HepG2 (cell line): ENCODE data around the gene CCDC57. TPM values are rescaled to one million over a fixed set of nuclear protein-coding genes. Genes with fewer than 3 reads are reported as not detected.

Experiments
- DNMT3B ChIP-seq: conservative IDR thresholded peaks from 2 replicates; pipeline ENCODE4 v1.6.1; 2016; ENCODE audit warnings: missing biosample characterization, control low read depth
- HDAC1 ChIP-seq: sonication (generic); formaldehyde crosslinking; IDR thresholded peaks from 2 replicates; pipeline ENCODE4 v1.5.1; 2020; ENCODE audit warnings: mild to moderate bottlenecking, missing genetic modification reagents
- HMGA1 ChIP-seq: sonication (generic); formaldehyde crosslinking; conservative IDR thresholded peaks from 2 replicates; pipeline ENCODE4 v1.4.0; 2020; ENCODE audit warnings: missing genetic modification reagents
- HOXA7 ChIP-seq: sonication (generic); formaldehyde crosslinking; IDR thresholded peaks from 2 replicates; pipeline ENCODE4 v1.8.1; 2022; ENCODE audit warnings: mild to moderate bottlenecking, missing genetic modification reagents, moderate library complexity
- SSRP1 ChIP-seq: IDR thresholded peaks from 2 replicates; pipeline ENCODE4 v1.6.1; 2016; ENCODE audit warnings: control low read depth
- ZBTB7B ChIP-seq: sonication (generic); formaldehyde crosslinking; IDR thresholded peaks from 2 replicates; pipeline ENCODE4 v1.4.0; 2020; ENCODE audit warnings: missing genetic modification reagents
- ZFP62 ChIP-seq: sonication (generic); formaldehyde crosslinking; IDR thresholded peaks from 2 replicates; pipeline ENCODE4 v1.4.0; 2020; ENCODE audit warnings: missing genetic modification reagents
- ZNF225 ChIP-seq: sonication (generic); formaldehyde crosslinking; IDR thresholded peaks from 2 replicates; pipeline ENCODE4 v1.4.0; 2020; ENCODE audit warnings: mild to moderate bottlenecking, missing genetic modification reagents
- ZNF558 ChIP-seq: sonication (generic); formaldehyde crosslinking; IDR thresholded peaks from 2 replicates; pipeline ENCODE4 v1.9.0; 2022; ENCODE audit warnings: mild to moderate bottlenecking, missing genetic modification reagents, borderline replicate concordance
- ZNF724P ChIP-seq: sonication (generic); formaldehyde crosslinking; IDR thresholded peaks from 2 replicates; pipeline ENCODE4 v1.8.0; 2022; ENCODE audit warnings: missing genetic modification reagents, borderline replicate concordance
- ZNF768 ChIP-seq: sonication (generic); formaldehyde crosslinking; IDR thresholded peaks from 2 replicates; pipeline ENCODE4 v1.4.0; 2020; ENCODE audit warnings: missing genetic modification reagents
- polyA plus RNA-seq, 8 experiments: library from polyadenylated mRNA; depleted of rRNA in 3 of 8; stranded (reverse) in 7 of 8; unstranded in 1 of 8; fragments of >200 nt; fragmentation: Illumina TruSeq in 4 of 8; extraction: Trizol in 4 of 8; gene quantifications; 2 replicates each; pipeline versions ENCODE4 v1.2.1 to v1.2.3, GENCODE V29; 2011 to 2016; ENCODE audit warnings: low read depth in 4 of 8, missing spikeins in 1 of 8, mixed read lengths in 1 of 8; ENCODE audit not compliant: insufficient read depth in 1 of 8
- total RNA-seq, 5 experiments: library from RNA; depleted of rRNA; stranded (reverse); fragments of >200 nt; fragmentation: Illumina TruSeq; extraction: Trizol; gene quantifications; 2 replicates each; pipeline ENCODE4 v1.2.3, GENCODE V29; 2016; ENCODE audit warnings: low read depth in 1 of 5
- TF ChIP-seq, protein P1 (sequence below): sonication (generic); formaldehyde crosslinking; conservative IDR thresholded peaks from 2 replicates; pipeline ENCODE4 v1.4.0; 2020; ENCODE audit warnings: missing genetic modification reagents
- TF ChIP-seq, protein P2 (sequence below): IDR thresholded peaks from 2 replicates; pipeline ENCODE4 v1.6.1; 2016; ENCODE audit warnings: low read depth, control low read depth
- TF ChIP-seq, protein P3 (sequence below): sonication (generic); formaldehyde crosslinking; IDR thresholded peaks from 2 replicates; pipeline ENCODE4 v1.9.0; 2022; ENCODE audit warnings: low read depth, missing genetic modification reagents
- TF ChIP-seq, protein P4 (sequence below): sonication (generic); formaldehyde crosslinking; IDR thresholded peaks from 2 replicates; pipeline ENCODE4 v1.5.1; 2020; ENCODE audit warnings: missing genetic modification reagents, mild to moderate bottlenecking, borderline replicate concordance
- TF ChIP-seq, protein P5 (sequence below): sonication (generic); formaldehyde crosslinking; IDR thresholded peaks from 2 replicates; pipeline ENCODE4 v1.4.0; 2020; ENCODE audit warnings: missing genetic modification reagents, borderline replicate concordance
- TF ChIP-seq, protein P6 (sequence below): sonication (generic); formaldehyde crosslinking; IDR thresholded peaks from 2 replicates; pipeline ENCODE4 v1.4.0; 2020; ENCODE audit warnings: missing genetic modification reagents; ENCODE audit errors: not compliant biosample characterization
- TF ChIP-seq, protein P7 (sequence below): conservative IDR thresholded peaks from 2 replicates; pipeline ENCODE4 v1.6.1; 2018; ENCODE audit warnings: missing genetic modification reagents

CCDC57 gene
- total and polyA plus RNA-seq, 2 of the 13 experiments (the other 11 are each of a cell fraction or from before 2014, with no cell fraction given), result 59.3 to 59.9 TPM

DNA sequence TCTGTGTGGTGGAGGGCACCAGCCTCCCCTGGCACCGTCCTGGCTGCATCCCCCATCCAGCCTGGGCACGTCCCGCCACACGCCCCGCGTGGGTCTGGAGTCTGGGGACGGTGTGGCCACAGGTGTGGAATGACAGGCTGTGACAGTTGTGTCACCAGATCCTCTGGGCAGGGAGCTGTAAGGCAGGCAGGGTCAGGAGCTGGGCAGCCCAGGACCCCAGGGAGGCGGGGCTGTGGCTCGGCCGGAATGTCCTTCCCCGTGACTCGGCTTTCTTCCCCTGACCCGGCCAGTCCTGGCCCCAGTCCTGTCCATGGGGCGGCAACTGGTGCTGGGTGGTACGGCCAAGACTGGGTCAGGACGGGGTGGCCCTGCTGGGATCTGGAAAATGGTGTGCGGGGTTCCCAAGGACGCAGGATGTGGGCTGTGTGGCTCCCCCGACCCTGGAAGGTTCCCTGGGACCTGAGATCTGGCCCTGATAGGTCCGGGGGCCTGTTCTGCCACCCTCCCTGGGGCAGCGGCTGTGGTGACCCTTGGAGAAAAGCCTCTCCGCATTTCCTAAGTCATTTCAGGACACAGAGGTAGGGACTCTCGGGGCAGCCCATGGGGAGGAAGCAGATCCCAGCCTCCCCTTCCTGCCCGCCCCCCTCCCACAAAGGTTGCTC, 12.9 kb upstream of the CCDC57 start (continued):
- TF ChIP-seq, protein P1, sequence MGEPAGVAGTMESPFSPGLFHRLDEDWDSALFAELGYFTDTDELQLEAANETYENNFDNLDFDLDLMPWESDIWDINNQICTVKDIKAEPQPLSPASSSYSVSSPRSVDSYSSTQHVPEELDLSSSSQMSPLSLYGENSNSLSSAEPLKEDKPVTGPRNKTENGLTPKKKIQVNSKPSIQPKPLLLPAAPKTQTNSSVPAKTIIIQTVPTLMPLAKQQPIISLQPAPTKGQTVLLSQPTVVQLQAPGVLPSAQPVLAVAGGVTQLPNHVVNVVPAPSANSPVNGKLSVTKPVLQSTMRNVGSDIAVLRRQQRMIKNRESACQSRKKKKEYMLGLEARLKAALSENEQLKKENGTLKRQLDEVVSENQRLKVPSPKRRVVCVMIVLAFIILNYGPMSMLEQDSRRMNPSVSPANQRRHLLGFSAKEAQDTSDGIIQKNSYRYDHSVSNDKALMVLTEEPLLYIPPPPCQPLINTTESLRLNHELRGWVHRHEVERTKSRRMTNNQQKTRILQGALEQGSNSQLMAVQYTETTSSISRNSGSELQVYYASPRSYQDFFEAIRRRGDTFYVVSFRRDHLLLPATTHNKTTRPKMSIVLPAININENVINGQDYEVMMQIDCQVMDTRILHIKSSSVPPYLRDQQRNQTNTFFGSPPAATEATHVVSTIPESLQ (CRISPR knock-in tag), result no peak
- TF ChIP-seq ZFP62 (CRISPR knock-in tag) (no peak), HOXA7 (CRISPR knock-in tag) (no peak), SSRP1 (CRISPR knock-in tag) (no peak), ZNF558 (CRISPR knock-in tag) (no peak), ZNF768 (CRISPR knock-in tag) (peak; percentile 41; the same call in 1 of the 2 replicates), DNMT3B (CRISPR knock-in tag) (no peak), ZNF225 (no peak), ZNF724P (no peak), HDAC1 (CRISPR knock-in tag) (no peak), ZBTB7B (CRISPR knock-in tag) (peak; percentile 68), HMGA1 (no peak)
- TF ChIP-seq, protein P2, sequence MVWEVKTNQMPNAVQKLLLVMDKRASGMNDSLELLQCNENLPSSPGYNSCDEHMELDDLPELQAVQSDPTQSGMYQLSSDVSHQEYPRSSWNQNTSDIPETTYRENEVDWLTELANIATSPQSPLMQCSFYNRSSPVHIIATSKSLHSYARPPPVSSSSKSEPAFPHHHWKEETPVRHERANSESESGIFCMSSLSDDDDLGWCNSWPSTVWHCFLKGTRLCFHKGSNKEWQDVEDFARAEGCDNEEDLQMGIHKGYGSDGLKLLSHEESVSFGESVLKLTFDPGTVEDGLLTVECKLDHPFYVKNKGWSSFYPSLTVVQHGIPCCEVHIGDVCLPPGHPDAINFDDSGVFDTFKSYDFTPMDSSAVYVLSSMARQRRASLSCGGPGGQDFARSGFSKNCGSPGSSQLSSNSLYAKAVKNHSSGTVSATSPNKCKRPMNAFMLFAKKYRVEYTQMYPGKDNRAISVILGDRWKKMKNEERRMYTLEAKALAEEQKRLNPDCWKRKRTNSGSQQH, result no peak
- TF ChIP-seq, protein P3, sequence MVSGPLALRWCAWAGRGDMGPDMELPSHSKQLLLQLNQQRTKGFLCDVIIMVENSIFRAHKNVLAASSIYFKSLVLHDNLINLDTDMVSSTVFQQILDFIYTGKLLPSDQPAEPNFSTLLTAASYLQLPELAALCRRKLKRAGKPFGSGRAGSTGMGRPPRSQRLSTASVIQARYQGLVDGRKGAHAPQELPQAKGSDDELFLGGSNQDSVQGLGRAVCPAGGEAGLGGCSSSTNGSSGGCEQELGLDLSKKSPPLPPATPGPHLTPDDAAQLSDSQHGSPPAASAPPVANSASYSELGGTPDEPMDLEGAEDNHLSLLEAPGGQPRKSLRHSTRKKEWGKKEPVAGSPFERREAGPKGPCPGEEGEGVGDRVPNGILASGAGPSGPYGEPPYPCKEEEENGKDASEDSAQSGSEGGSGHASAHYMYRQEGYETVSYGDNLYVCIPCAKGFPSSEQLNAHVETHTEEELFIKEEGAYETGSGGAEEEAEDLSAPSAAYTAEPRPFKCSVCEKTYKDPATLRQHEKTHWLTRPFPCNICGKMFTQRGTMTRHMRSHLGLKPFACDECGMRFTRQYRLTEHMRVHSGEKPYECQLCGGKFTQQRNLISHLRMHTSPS (CRISPR knock-in tag), result no peak; the same call in none of the 2 replicates
- TF ChIP-seq, protein P4, sequence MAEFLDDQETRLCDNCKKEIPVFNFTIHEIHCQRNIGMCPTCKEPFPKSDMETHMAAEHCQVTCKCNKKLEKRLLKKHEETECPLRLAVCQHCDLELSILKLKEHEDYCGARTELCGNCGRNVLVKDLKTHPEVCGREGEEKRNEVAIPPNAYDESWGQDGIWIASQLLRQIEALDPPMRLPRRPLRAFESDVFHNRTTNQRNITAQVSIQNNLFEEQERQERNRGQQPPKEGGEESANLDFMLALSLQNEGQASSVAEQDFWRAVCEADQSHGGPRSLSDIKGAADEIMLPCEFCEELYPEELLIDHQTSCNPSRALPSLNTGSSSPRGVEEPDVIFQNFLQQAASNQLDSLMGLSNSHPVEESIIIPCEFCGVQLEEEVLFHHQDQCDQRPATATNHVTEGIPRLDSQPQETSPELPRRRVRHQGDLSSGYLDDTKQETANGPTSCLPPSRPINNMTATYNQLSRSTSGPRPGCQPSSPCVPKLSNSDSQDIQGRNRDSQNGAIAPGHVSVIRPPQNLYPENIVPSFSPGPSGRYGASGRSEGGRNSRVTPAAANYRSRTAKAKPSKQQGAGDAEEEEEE (CRISPR knock-in tag), result no peak
- TF ChIP-seq, protein P5, sequence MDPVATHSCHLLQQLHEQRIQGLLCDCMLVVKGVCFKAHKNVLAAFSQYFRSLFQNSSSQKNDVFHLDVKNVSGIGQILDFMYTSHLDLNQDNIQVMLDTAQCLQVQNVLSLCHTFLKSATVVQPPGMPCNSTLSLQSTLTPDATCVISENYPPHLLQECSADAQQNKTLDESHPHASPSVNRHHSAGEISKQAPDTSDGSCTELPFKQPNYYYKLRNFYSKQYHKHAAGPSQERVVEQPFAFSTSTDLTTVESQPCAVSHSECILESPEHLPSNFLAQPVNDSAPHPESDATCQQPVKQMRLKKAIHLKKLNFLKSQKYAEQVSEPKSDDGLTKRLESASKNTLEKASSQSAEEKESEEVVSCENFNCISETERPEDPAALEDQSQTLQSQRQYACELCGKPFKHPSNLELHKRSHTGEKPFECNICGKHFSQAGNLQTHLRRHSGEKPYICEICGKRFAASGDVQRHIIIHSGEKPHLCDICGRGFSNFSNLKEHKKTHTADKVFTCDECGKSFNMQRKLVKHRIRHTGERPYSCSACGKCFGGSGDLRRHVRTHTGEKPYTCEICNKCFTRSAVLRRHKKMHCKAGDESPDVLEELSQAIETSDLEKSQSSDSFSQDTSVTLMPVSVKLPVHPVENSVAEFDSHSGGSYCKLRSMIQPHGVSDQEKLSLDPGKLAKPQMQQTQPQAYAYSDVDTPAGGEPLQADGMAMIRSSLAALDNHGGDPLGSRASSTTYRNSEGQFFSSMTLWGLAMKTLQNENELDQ (CRISPR knock-in tag), result no peak
- TF ChIP-seq, protein P6, sequence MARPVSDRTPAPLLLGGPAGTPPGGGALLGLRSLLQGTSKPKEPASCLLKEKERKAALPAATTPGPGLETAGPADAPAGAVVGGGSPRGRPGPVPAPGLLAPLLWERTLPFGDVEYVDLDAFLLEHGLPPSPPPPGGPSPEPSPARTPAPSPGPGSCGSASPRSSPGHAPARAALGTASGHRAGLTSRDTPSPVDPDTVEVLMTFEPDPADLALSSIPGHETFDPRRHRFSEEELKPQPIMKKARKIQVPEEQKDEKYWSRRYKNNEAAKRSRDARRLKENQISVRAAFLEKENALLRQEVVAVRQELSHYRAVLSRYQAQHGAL (CRISPR knock-in tag), result no peak
- TF ChIP-seq, protein P7, sequence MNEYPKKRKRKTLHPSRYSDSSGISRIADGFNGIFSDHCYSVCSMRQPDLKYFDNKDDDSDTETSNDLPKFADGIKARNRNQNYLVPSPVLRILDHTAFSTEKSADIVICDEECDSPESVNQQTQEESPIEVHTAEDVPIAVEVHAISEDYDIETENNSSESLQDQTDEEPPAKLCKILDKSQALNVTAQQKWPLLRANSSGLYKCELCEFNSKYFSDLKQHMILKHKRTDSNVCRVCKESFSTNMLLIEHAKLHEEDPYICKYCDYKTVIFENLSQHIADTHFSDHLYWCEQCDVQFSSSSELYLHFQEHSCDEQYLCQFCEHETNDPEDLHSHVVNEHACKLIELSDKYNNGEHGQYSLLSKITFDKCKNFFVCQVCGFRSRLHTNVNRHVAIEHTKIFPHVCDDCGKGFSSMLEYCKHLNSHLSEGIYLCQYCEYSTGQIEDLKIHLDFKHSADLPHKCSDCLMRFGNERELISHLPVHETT, result no peak
